ENCODE measurements around the gene VTI1A. TPM values are rescaled to one million over a fixed set of nuclear protein-coding genes. Genes with fewer than 3 reads are reported as not detected.

The VTI1A gene
- total and polyA plus RNA-seq, 2 of the 8 experiments (the other 6 are each of a cell fraction or from before 2014, with no cell fraction given) = 6.0 to 20.0 TPM

DNA sequence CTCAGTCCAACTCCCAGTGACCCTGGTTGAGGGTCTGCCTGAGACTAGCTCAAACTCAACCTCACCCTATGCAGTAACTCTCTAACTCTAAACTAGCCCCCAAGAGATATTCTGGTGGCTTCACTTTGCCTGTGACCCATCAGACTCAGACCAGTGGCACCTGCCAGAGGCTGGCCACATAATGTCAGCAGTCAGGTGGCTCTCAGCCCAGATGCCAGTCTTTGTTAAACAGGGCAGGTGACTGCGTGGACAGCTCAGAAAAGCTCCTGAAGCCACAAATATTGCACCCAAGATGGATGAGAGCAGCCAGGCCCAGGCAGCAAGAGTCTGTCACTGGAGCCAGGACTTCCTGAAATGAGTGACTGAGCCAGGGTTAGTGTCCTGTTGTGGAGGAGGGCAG, 373.3 kb downstream of the VTI1A start (continued):
- TF ChIP-seq, protein P1, sequence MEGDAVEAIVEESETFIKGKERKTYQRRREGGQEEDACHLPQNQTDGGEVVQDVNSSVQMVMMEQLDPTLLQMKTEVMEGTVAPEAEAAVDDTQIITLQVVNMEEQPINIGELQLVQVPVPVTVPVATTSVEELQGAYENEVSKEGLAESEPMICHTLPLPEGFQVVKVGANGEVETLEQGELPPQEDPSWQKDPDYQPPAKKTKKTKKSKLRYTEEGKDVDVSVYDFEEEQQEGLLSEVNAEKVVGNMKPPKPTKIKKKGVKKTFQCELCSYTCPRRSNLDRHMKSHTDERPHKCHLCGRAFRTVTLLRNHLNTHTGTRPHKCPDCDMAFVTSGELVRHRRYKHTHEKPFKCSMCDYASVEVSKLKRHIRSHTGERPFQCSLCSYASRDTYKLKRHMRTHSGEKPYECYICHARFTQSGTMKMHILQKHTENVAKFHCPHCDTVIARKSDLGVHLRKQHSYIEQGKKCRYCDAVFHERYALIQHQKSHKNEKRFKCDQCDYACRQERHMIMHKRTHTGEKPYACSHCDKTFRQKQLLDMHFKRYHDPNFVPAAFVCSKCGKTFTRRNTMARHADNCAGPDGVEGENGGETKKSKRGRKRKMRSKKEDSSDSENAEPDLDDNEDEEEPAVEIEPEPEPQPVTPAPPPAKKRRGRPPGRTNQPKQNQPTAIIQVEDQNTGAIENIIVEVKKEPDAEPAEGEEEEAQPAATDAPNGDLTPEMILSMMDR (IDR thresholded peaks at IDR 0.05; ENCODE audit: control extremely low read depth in 1 of 3, insufficient read depth in 1 of 3, low read depth in 1 of 3, low read length in 3 of 3) = no peak
- no peak for TF ChIP-seq TBP (IDR thresholded peaks at IDR 0.05; ENCODE audit: low read depth, low read length)
- TF ChIP-seq CBX5 (IDR thresholded peaks at IDR 0.05; ENCODE audit: low read depth, low read length) = no peak
- TF ChIP-seq YY1 (IDR thresholded peaks at IDR 0.05; ENCODE audit: low read depth, low read length) = no peak
- TF ChIP-seq CHD2 (IDR thresholded peaks at IDR 0.05; ENCODE audit: low read length) = no peak
